IMR-90 (cell line): ENCODE measurements around the gene KLHL29. TPM values are rescaled to one million over a fixed set of nuclear protein-coding genes. Genes with fewer than 3 reads are reported as not detected.

Experiments used
- ATAC-seq: fragments of 200-7000 bp; cut with Tn5 transposase; 2 replicates; pipeline ENCODE4 v1.9.1; 2020; ENCODE audit warnings: low read depth, mild to moderate bottlenecking, moderate library complexity
- BruUV-seq: library from RNA; stranded (reverse); fragments of 400-500 nt; replicated peaks from 2 replicates; lab custom pipeline; 2021; lab: Mats Ljungman, UMichigan
- CTCF ChIA-PET: fragments of 300-600 bp; formaldehyde crosslinking; extraction: SDS; loops from one replicate; lab custom pipeline; 2021; ENCODE audit warnings: antibody characterized with exemption; lab: Yijun Ruan, JAX
- POLR2A ChIA-PET: fragments of 300-600 bp; sonication (Branson Sonifier 250); formaldehyde crosslinking; loops from one replicate; lab custom pipeline; 2022; ENCODE audit warnings: antibody characterized with exemption; ENCODE audit not compliant: unreplicated experiment; lab: Charles Lee
- DNase-seq: peaks from one replicate; pipeline ENCODE4 v3.0.0; 2013
- H2AFZ ChIP-seq: replicated peaks from 2 replicates; pipeline ENCODE3; 2013; ENCODE audit warnings: low read length, mild to moderate bottlenecking; ENCODE audit not compliant: poor library complexity
- H2AK5ac ChIP-seq: 2 replicates; pipeline ENCODE4 v1.6.1; 2013; ENCODE audit warnings: low read depth, low read length, inconsistent platforms
- H2AK9ac ChIP-seq: replicated peaks from 2 replicates; pipeline ENCODE3; 2013; ENCODE audit warnings: mild to moderate bottlenecking, low read depth, low read length, moderate library complexity; ENCODE audit not compliant: poor library complexity
- H2BK120ac ChIP-seq: 2 replicates; pipeline ENCODE4 v1.6.1; 2013; ENCODE audit warnings: low read depth, low read length, inconsistent platforms
- H2BK15ac ChIP-seq: 3 replicates; pipeline ENCODE4 v1.6.1; 2013; ENCODE audit warnings: low read depth, low read length, inconsistent platforms
- H2BK20ac ChIP-seq: 2 replicates; pipeline ENCODE4 v1.6.1; 2013; ENCODE audit warnings: low read depth, mild to moderate bottlenecking, inconsistent platforms, low read length, moderate library complexity
- H2BK5ac ChIP-seq: 2 replicates; pipeline ENCODE4 v1.6.1; 2013; ENCODE audit warnings: mild to moderate bottlenecking, low read depth, low read length, inconsistent platforms; ENCODE audit not compliant: poor library complexity, severe bottlenecking
- H3K14ac ChIP-seq: replicated peaks from 2 replicates; pipeline ENCODE4 v1.6.1; 2013; ENCODE audit warnings: low read depth, low read length, inconsistent platforms
- H3K18ac ChIP-seq: 2 replicates; pipeline ENCODE4 v1.6.1; 2013; ENCODE audit warnings: low read depth, low read length, control low read depth
- H3K23ac ChIP-seq: 2 replicates; pipeline ENCODE4 v1.6.1; 2013; ENCODE audit warnings: low read depth, low read length, inconsistent platforms
- H3K27ac ChIP-seq: 2 replicates; pipeline ENCODE4 v1.5.1; 2013; ENCODE audit warnings: mild to moderate bottlenecking, control low read depth, low read length; ENCODE audit not compliant: insufficient read depth
- H3K27me3 ChIP-seq: 2 replicates; pipeline ENCODE4 v1.6.1; 2013; ENCODE audit warnings: low read length; ENCODE audit not compliant: control insufficient read depth, insufficient read depth
- H3K36me3 ChIP-seq: 2 replicates; pipeline ENCODE4 v1.6.1; 2013; ENCODE audit warnings: low read length, mixed read lengths; ENCODE audit not compliant: control insufficient read depth, insufficient read depth
- H3K4ac ChIP-seq: 2 replicates; pipeline ENCODE4 v1.6.1; 2013; ENCODE audit warnings: low read depth, low read length, inconsistent platforms
- H3K4me1 ChIP-seq: 2 replicates; pipeline ENCODE4 v1.6.1; 2013; ENCODE audit warnings: low read length, mixed read lengths; ENCODE audit not compliant: control insufficient read depth, insufficient read depth
- H3K4me2 ChIP-seq: 2 replicates; pipeline ENCODE4 v1.6.1; 2013; ENCODE audit warnings: low read depth, mild to moderate bottlenecking, control low read depth, low read length, moderate library complexity
- H3K4me3 ChIP-seq: 2 replicates; pipeline ENCODE4 v1.5.1; 2013; ENCODE audit warnings: low read depth, mild to moderate bottlenecking, control low read depth, low read length, moderate library complexity; ENCODE audit not compliant: insufficient read depth
- H3K56ac ChIP-seq: 2 replicates; pipeline ENCODE4 v1.6.1; 2013; ENCODE audit warnings: low read length, inconsistent platforms; ENCODE audit not compliant: insufficient read depth; ENCODE audit errors: extremely low read depth
- H3K79me1 ChIP-seq, 2 experiments: 2 replicates each; pipeline ENCODE4 v1.6.1; 2013; ENCODE audit warnings: low read length in 2 of 2, inconsistent platforms in 1 of 2, low read depth in 1 of 2
- H3K9ac ChIP-seq: 2 replicates; pipeline ENCODE4 v1.6.1; 2013; ENCODE audit warnings: low read depth, low read length, control low read depth
- H3K9me1 ChIP-seq: 2 replicates; pipeline ENCODE4 v1.6.1; 2013; ENCODE audit warnings: low read length, inconsistent platforms; ENCODE audit not compliant: insufficient read depth
- H3K9me3 ChIP-seq: 2 replicates; pipeline ENCODE4 v1.6.1; 2013; ENCODE audit warnings: low read length; ENCODE audit not compliant: control insufficient read depth, insufficient read depth
- H4K20me1 ChIP-seq: 2 replicates; pipeline ENCODE4 v1.6.1; 2013; ENCODE audit warnings: low read length, inconsistent platforms; ENCODE audit not compliant: insufficient read depth
- H4K5ac ChIP-seq: 2 replicates; pipeline ENCODE4 v1.6.1; 2013; ENCODE audit warnings: mild to moderate bottlenecking, low read depth, low read length, control low read depth
- H4K8ac ChIP-seq, 2 experiments: 2 replicates each; pipeline ENCODE4 v1.6.1; 2013; ENCODE audit warnings: low read depth in 2 of 2, low read length in 2 of 2, control low read depth in 1 of 2, inconsistent platforms in 1 of 2
- H4K91ac ChIP-seq: 2 replicates; pipeline ENCODE4 v1.6.1; 2013; ENCODE audit warnings: low read depth, low read length, inconsistent platforms; ENCODE audit not compliant: insufficient read depth
- BHLHE40 ChIP-seq: fragments of 150-350 bp; IDR thresholded peaks from 2 replicates; pipeline ENCODE4 v1.6.1; 2016; ENCODE audit warnings: mild to moderate bottlenecking, low read depth, low read length
- CEBPB ChIP-seq: IDR thresholded peaks from 2 replicates; pipeline ENCODE4 v1.6.1; 2012; ENCODE audit warnings: low read depth, low read length, improper control_type of control experiment
- CHD1 ChIP-seq: IDR thresholded peaks from 2 replicates; pipeline ENCODE4 v1.6.1; 2012; ENCODE audit warnings: low read depth, low read length, improper control_type of control experiment
- FOS ChIP-seq: fragments of 150-350 bp; IDR thresholded peaks from 2 replicates; pipeline ENCODE4 v1.6.1; 2016; ENCODE audit warnings: low read depth, low read length
- MAFK ChIP-seq: IDR thresholded peaks from 2 replicates; pipeline ENCODE4 v1.6.1; 2012; ENCODE audit warnings: low read depth, low read length, improper control_type of control experiment
- MXI1 ChIP-seq: IDR thresholded peaks from 2 replicates; pipeline ENCODE4 v1.6.1; 2012; ENCODE audit warnings: low read depth, mild to moderate bottlenecking, low read length, moderate library complexity, borderline replicate concordance
- NFE2L2 ChIP-seq: fragments of 150-350 bp; IDR thresholded peaks from 2 replicates; pipeline ENCODE4 v1.6.1; 2016; ENCODE audit warnings: low read depth, mild to moderate bottlenecking, low read length
- RAD21 ChIP-seq: IDR thresholded peaks from 2 replicates; pipeline ENCODE4 v1.6.1; 2012; ENCODE audit warnings: low read length, improper control_type of control experiment
- RCOR1 ChIP-seq: IDR thresholded peaks from 2 replicates; pipeline ENCODE4 v1.6.1; 2012; ENCODE audit warnings: mild to moderate bottlenecking, low read length, improper control_type of control experiment; ENCODE audit not compliant: insufficient replicate concordance
- RFX5 ChIP-seq: IDR thresholded peaks from 2 replicates; pipeline ENCODE4 v1.8.0; 2012; ENCODE audit warnings: low read depth, mild to moderate bottlenecking, low read length, moderate library complexity
- USF2 ChIP-seq: fragments of 150-350 bp; IDR thresholded peaks from 2 replicates; pipeline ENCODE4 v1.6.1; 2017; ENCODE audit warnings: mild to moderate bottlenecking, antibody characterized with exemption, low read length, low read depth
- WGBS, 2 experiments: methylation state at CpG; one replicate each; pipeline versions ENCODE4 v1.1.5 to v1.1.7; 2013; ENCODE audit warnings: missing lambda C conversion rate in 2 of 2; ENCODE audit not compliant: insufficient read length in 1 of 2; ENCODE audit errors: extremely low coverage in 2 of 2; 5-methylcytosine and 5-hydroxymethylcytosine counted together
- dilution Hi-C: fragments of 300-500 bp; cut with HindIII; formaldehyde crosslinking; loops from one replicate; pipeline ENCODE4 v1.14.3; 2018; ENCODE audit warnings: low sequenced_read_pairs; ENCODE audit not compliant: unreplicated experiment
- in situ Hi-C: fragments of 300-500 bp; cut with MboI; formaldehyde crosslinking; loops from 3 replicates; pipeline ENCODE4 v1.14.3; 2019; ENCODE audit warnings: low sequenced_read_pairs, inconsistent platforms, mixed read lengths
- intact Hi-C: fragments of 100-400 bp; cut with micrococcal nuclease; formaldehyde crosslinking; loops from 2 replicates; pipeline ENCODE4 v1.10.0; 2022
- polyA plus RNA-seq, 3 experiments: library from polyadenylated mRNA; depleted of rRNA; stranded (reverse); fragments of >200 nt; gene quantifications; 2 replicates each; pipeline ENCODE4 v1.2.3, GENCODE V29; 2012; ENCODE audit warnings: low replicate concordance in 1 of 3
- total RNA-seq: library from RNA; depleted of rRNA; stranded (reverse); fragments of >200 nt; gene quantifications from 2 replicates; pipeline ENCODE4 v1.2.3, GENCODE V29; 2012
- TF ChIP-seq, protein P1 (sequence below): conservative IDR thresholded peaks from 2 replicates; pipeline ENCODE4 v1.5.1; 2012; ENCODE audit warnings: mild to moderate bottlenecking, low read depth, low read length, improper control_type of control experiment

Gene KLHL29
- total and polyA plus RNA-seq, 2 of the 4 experiments (the other 2 are of a cell fraction) = 2.0 to 8.0 TPM

DNA sequence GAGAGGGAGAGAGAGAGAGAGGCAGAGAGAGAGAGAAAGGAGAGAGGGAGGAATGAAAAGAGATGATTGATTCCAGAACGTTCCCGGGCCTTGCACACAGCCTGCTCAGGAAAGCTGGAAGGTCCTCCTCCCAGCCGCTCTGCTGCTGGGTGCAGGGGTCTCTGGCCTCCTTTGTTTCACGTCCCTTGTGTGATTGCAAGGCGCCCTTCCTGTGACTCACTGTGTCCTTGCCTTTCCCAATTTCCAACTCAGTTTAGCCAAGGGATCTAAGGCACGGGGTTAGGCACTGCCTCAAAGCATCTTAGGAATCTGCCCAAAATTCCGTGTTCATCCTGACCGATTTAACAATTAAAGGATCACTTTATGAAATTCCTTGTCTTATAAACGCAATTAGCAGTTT, 221.2 kb downstream of the KLHL29 start:
- TF ChIP-seq, protein P1, sequence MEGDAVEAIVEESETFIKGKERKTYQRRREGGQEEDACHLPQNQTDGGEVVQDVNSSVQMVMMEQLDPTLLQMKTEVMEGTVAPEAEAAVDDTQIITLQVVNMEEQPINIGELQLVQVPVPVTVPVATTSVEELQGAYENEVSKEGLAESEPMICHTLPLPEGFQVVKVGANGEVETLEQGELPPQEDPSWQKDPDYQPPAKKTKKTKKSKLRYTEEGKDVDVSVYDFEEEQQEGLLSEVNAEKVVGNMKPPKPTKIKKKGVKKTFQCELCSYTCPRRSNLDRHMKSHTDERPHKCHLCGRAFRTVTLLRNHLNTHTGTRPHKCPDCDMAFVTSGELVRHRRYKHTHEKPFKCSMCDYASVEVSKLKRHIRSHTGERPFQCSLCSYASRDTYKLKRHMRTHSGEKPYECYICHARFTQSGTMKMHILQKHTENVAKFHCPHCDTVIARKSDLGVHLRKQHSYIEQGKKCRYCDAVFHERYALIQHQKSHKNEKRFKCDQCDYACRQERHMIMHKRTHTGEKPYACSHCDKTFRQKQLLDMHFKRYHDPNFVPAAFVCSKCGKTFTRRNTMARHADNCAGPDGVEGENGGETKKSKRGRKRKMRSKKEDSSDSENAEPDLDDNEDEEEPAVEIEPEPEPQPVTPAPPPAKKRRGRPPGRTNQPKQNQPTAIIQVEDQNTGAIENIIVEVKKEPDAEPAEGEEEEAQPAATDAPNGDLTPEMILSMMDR = no peak
- TF ChIP-seq USF2 (no peak), CEBPB (no peak), RFX5 (no peak), CHD1 (no peak), MAFK (no peak), NFE2L2 (no peak), BHLHE40 (no peak), RAD21 (no peak), RCOR1 (no peak), FOS (no peak), MXI1 (no peak)
- H2AK9ac ChIP-seq = no peak overlapping the region

More for the DNA sequence above, 221.2 kb downstream of the KLHL29 start:
- H3K4ac ChIP-seq = no peak overlapping the region
- H4K91ac ChIP-seq = no peak overlapping the region
- H2BK5ac ChIP-seq = no peak overlapping the region
- peaks cover 4% of the 10 kb centered on the region; the same call in 1 of the 2 replicates for H3K4me1 ChIP-seq
- peaks cover 10% of the 10 kb centered on the region for H3K9me3 ChIP-seq
- no peak overlapping the region for H3K4me3 ChIP-seq
- ATAC-seq (no peak), DNase-seq (no peak)
- no peak overlapping the region for H3K18ac ChIP-seq
- no peak overlapping the region for H3K27ac ChIP-seq
- H3K9me1 ChIP-seq = peaks cover 7% of the 10 kb centered on the region; the same call in 1 of the 2 replicates
- dilution Hi-C loops (no loop called here), intact Hi-C loops (no loop called here), in situ Hi-C loops (no loop called here)
- H3K23ac ChIP-seq = no peak overlapping the region
- H3K79me1 ChIP-seq = peaks cover 4 to 7% of the 10 kb centered on the region in 2 experiments; a peak in 2 of 4 replicates
- no peak overlapping the region for H3K14ac ChIP-seq
- no peak overlapping the region for H2BK120ac ChIP-seq
- POLR2A ChIA-PET = no interaction called here
- H2BK20ac ChIP-seq = no peak overlapping the region
- no peak overlapping the region for H4K8ac ChIP-seq
- H3K27me3 ChIP-seq = no peaks in the 10 kb centered on the region
- H3K4me2 ChIP-seq = no peak overlapping the region
- CTCF ChIA-PET = no interaction called here
- H4K20me1 ChIP-seq = peaks cover 5% of the 10 kb centered on the region; the same call in 1 of the 2 replicates
- H3K9ac ChIP-seq = no peak overlapping the region
- no CpG with 5 or more reads among the region's 9 CpGs for WGBS, 2 experiments
- H3K56ac ChIP-seq = no peak overlapping the region
- no peak overlapping the region for H4K5ac ChIP-seq
- H3K36me3 ChIP-seq = no peaks in the 10 kb centered on the region
- no TSS peak for BruUV-seq
- no peak overlapping the region for H2AFZ ChIP-seq
- H2BK15ac ChIP-seq = no peak overlapping the region
- H2AK5ac ChIP-seq = no peak overlapping the region
